GM10847 (cell line): ENCODE measurements around the gene LDLRAD4.

Experiments
- POLR2A ChIP-seq: IDR thresholded peaks from 2 replicates; pipeline ENCODE4 v1.6.1; 2011; ENCODE audit not compliant: insufficient read length; ENCODE audit errors: extremely low read depth

Gene LDLRAD4

DNA sequence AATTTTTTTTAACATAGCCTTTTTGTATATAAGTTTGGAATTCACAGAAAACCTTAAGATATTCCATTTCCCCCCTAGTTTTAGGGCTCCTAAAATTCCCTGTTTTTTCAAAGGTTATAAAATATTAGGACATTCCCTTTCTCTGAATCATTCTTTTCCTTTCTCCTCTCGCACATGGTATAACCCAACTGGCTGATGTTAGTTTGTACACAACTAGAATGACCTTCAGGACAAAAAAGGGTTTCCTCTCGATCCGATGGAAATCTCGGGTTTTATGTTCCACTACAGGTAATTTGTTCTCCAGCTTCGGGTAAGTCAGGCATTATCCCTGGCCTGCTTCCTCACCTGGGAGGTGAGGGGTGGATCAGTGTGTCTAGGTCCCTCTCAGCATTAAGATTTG, 215.1 kb downstream of the LDLRAD4 start:
- no peak for TF ChIP-seq POLR2A

GRCh38 chr18:13434854-13435253, 216.3 kb downstream of the LDLRAD4 start:
- no peak for TF ChIP-seq POLR2A

DNA sequence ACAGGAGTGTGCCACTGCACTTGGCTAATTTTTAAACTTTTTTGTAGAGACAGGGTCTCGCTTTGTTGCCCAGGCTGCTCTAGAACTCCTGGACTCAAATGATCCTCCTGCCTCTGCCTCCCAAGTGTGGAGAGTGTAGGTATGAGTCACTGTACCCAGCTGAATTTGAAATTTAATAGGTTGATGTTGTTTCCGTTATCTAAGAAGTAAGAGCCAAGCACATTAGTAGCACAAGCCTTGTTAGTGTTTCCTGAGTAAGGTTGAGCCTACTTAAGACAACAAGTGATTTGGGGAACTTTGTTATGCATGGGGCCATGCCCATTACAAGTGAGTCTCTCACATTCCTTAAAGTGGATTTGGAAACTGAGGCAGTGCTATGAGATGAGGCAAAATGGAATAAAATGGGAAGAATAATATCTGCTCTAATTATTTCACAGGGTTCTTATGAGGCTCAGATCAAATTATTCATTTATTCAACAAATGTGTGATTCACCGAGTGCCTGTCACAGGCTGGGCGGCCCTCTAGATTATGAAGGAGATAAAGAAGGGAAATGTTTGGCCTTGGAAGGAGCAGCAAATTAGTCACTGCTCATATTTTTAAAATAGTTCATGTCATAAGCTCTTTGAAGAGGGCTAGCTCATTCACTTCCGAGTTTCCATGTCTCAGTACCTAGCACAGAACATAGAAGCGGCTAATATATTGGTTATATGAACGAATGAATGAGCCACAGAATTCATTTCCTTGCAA, 217.2 kb downstream of the LDLRAD4 start:
- no peak for TF ChIP-seq POLR2A

- TF ChIP-seq POLR2A: no peak
Measured at GRCh38 chr18:13436576-13436975, 218.0 kb downstream of the LDLRAD4 start.

GRCh38 chr18:13437034-13437433, 218.5 kb downstream of the LDLRAD4 start:
- no peak for TF ChIP-seq POLR2A

DNA sequence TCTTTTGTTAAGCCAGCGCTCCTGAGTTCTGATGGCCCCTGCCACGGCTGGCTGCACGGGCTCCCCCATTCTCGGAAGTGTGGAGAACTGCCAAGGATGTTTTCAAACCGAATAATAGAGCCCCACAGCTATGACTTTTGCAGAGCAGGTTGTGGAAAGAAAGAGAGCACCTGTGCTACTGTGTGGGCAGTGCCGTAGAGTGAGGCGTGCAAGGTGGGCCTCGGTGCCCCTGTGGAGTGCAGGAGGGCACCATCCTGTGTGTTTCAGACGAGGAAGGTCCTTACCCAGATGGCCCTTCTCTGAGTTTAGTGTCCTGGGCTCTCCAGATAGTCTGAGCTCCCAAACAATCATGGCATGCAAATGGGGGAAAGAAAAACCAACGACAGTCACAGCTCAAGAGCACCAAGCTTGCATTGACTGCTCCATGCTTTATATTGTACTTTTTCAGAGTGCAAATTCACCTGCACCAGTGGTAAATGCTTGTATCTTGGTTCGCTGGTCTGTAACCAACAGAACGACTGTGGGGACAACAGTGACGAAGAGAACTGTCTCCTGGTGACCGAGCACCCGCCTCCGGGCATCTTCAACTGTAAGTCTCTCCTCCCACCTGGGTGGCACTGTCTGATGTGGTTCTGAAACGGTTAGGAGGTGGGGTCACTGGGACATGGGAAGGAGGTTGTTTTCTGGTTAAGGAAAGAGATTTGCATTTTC, 219.4 kb downstream of the LDLRAD4 start:
- TF ChIP-seq POLR2A: no peak

GRCh38 chr18:13438507-13439056, 220.0 kb downstream of the LDLRAD4 start:
- TF ChIP-seq POLR2A: no peak

GRCh38 chr18:13439461-13439860, 220.9 kb downstream of the LDLRAD4 start:
- TF ChIP-seq POLR2A: no peak

GRCh38 chr18:13440277-13441248, 222.0 kb downstream of the LDLRAD4 start:
- no peak for TF ChIP-seq POLR2A

DNA sequence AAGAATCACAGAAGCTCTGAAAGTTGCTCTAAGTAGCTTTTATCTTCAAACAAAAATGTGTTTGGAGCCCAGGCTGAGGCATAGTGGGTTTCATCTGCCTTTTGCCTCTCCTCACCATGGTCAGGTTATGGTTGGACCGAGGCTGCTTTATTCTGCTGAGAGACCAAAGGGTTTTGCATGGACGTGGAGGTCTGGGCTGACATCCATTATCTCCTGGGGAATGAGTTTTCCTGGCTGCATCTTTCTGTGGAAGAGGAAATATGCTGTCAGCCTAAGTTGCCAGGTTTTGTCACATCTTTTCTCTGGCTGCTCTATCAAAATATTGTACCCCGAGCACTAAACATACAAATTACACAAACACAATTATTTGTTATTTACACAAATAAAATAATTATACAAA, 223.2 kb downstream of the LDLRAD4 start:
- TF ChIP-seq POLR2A: no peak

GRCh38 chr18:13442451-13442850, 223.9 kb downstream of the LDLRAD4 start:
- TF ChIP-seq POLR2A: no peak

- TF ChIP-seq POLR2A: no peak
Measured at GRCh38 chr18:13443552-13443951, 225.0 kb downstream of the LDLRAD4 start.

DNA sequence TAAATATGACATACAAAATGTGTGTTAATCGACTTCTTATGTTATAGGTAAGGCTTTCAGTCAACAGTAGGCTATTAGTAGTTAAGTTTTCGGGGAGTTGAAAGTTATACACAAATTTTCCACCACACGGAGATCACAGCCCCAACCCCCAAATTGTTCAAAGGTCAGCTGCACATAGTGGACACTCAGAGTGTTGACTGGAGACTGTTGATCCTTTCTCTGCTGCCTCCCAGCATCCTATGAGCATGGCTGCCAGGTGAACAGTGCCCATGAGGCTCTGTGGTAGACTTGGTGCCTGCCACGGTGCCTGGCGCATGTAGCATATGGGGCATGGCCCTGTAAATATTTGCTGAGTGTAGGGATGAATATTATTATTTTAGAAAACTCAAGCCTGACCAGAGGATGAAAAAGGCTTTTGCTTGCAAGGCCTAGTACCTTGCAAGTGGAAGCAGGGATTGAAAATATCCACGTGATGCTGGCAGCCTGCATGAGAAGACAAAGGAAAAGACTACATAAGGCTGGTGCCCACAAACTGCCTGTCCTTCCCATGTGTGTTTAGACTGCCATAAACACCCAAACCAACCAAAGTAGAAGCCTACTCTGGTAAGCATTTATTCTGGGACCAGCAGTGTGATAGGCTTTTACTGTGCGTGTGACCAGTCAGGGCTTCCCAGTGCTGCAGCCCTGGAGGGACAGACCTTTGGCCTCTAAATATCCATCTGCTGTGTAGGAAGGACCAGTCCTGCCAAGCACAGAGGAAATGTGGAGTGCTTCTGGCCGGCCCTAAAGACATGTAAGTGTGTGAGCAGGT, 226.1 kb downstream of the LDLRAD4 start:
- TF ChIP-seq POLR2A: no peak

GRCh38 chr18:13445241-13445897, 226.8 kb downstream of the LDLRAD4 start:
- TF ChIP-seq POLR2A: no peak
